A673 (cell line): ENCODE measurements around the gene CCBE1.

Experiments
- EZH2 ChIP-seq: fragments of 200-600 bp; sonication (generic); IDR thresholded peaks from 2 replicates; pipeline ENCODE4 v1.6.1; 2017; ENCODE audit warnings: borderline replicate concordance, low read depth, mild to moderate bottlenecking, mixed read lengths, antibody characterized with exemption, low read length; ENCODE audit not compliant: poor library complexity, severe bottlenecking
- TF ChIP-seq, protein P1 (sequence below): fragments of 300-800, 200-600 bp; sonication (generic); conservative IDR thresholded peaks from 2 replicates; pipeline ENCODE4 v1.5.1; 2017; ENCODE audit warnings: low read depth, mild to moderate bottlenecking, antibody characterized with exemption, low read length, moderate library complexity, mixed read lengths

DNA sequence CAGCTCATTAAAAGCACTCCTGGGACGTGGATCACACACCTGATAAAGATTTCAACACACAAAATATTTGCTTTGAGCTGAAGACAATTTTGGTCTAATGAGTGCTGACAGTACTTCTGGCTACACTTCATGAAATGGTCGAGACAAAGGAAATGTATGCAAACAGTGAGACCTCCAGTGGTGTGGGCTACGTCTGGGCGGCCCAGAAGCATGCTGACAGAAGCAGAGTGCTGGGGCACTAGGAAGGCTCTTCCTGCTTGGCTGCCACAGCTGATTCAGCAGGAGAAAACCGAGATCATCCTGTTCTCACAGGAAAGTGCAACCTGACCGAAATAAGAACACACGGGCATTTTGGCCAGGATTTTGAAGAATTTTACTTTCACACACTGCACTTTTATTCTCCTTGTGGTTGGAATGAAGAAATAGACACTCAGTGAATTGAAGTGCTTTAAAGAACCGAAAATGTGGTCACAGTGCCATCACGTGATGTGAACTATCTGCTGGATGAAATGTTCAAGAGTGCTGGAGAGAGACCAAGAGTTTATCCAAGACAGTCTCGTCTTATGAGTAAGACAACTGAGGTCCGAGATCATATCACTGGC lies 149.5 kb downstream of the CCBE1 start:
- no peak for TF ChIP-seq EZH2
- TF ChIP-seq, protein P1, sequence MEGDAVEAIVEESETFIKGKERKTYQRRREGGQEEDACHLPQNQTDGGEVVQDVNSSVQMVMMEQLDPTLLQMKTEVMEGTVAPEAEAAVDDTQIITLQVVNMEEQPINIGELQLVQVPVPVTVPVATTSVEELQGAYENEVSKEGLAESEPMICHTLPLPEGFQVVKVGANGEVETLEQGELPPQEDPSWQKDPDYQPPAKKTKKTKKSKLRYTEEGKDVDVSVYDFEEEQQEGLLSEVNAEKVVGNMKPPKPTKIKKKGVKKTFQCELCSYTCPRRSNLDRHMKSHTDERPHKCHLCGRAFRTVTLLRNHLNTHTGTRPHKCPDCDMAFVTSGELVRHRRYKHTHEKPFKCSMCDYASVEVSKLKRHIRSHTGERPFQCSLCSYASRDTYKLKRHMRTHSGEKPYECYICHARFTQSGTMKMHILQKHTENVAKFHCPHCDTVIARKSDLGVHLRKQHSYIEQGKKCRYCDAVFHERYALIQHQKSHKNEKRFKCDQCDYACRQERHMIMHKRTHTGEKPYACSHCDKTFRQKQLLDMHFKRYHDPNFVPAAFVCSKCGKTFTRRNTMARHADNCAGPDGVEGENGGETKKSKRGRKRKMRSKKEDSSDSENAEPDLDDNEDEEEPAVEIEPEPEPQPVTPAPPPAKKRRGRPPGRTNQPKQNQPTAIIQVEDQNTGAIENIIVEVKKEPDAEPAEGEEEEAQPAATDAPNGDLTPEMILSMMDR = no peak
